HuH-7.5 (cell line): ENCODE results near the gene ERI3.
A peak's percentile ranks its signal among the peaks of the same experiment; 100 is the strongest.

Experiments
- DNase-seq: peaks from one replicate; pipeline ENCODE4 v3.0.0; 2011; ENCODE audit warnings: low spot score

Gene ERI3

GRCh38 chr1:44348061-44348485 lies 7.0 kb downstream of the ERI3 start:
- DNase-seq = no peak

GRCh38 chr1:44347280-44347679 lies 7.8 kb downstream of the ERI3 start:
- no peak for DNase-seq

GRCh38 chr1:44346878-44347277 lies 8.2 kb downstream of the ERI3 start:
- no peak for DNase-seq

GRCh38 chr1:44346184-44346583 lies 8.9 kb downstream of the ERI3 start:
- no peak for DNase-seq

GRCh38 chr1:44345187-44345775 lies 9.8 kb downstream of the ERI3 start:
- DNase-seq = no peak

- DNase-seq = no peak
Measured at GRCh38 chr1:44339731-44340130, 15.3 kb downstream of the ERI3 start.

GRCh38 chr1:44338136-44338535 lies 16.9 kb downstream of the ERI3 start:
- DNase-seq = no peak

- no peak for DNase-seq
Measured at GRCh38 chr1:44336668-44337067, 18.4 kb downstream of the ERI3 start.

- no peak for DNase-seq
Measured at GRCh38 chr1:44334968-44335367, 20.1 kb downstream of the ERI3 start.

GRCh38 chr1:44333376-44333775 lies 21.7 kb downstream of the ERI3 start:
- DNase-seq = no peak

GRCh38 chr1:44332505-44332904 lies 22.6 kb downstream of the ERI3 start:
- DNase-seq = no peak

- DNase-seq = no peak
Measured at GRCh38 chr1:44330935-44331334, 24.1 kb downstream of the ERI3 start.

GRCh38 chr1:44328671-44329416 lies 26.2 kb downstream of the ERI3 start:
- no peak for DNase-seq

- DNase-seq = peak; percentile 67
Measured at GRCh38 chr1:44327679-44328491, 27.2 kb downstream of the ERI3 start.

- DNase-seq = no peak
Measured at GRCh38 chr1:44326821-44327465, 28.1 kb downstream of the ERI3 start.

- DNase-seq = no peak
Measured at GRCh38 chr1:44326024-44326701, 28.9 kb downstream of the ERI3 start.

- DNase-seq = no peak
Measured at GRCh38 chr1:44323947-44324346, 31.1 kb downstream of the ERI3 start.

GRCh38 chr1:44322367-44322766 lies 32.7 kb downstream of the ERI3 start:
- DNase-seq = no peak

- no peak for DNase-seq
Measured at GRCh38 chr1:44321466-44321865, 33.6 kb downstream of the ERI3 start.

- peak; percentile 63 for DNase-seq
Measured at GRCh38 chr1:44318097-44319088, 36.7 kb downstream of the ERI3 start.
